Adrenal gland (tissue), 12 donors: ENCODE data around the gene MC1R. TPM values are rescaled to one million over a fixed set of nuclear protein-coding genes. Genes with fewer than 3 reads are reported as not detected.
A peak's percentile ranks its signal among the peaks of the same experiment; 100 is the strongest.

ENCODE experiments used
- DNase-seq, 7 donors: peaks; one replicate each; pipeline ENCODE4 v3.0.0-alpha.2; 2019 to 2020
- H3K27ac ChIP-seq, 5 donors: fragments of 200-600 bp; sonication (generic) in 4 of 5; 1 replicate in 3 of 5; 2 replicates in 2 of 5; pipeline versions ENCODE4 v1.5.1 to v1.8.0; 2016 to 2020; ENCODE audit warnings: mild to moderate bottlenecking in 1 of 5
- H3K27me3 ChIP-seq: fragments of 200-600 bp; 2 replicates; pipeline ENCODE4 v1.8.0; 2021
- H3K36me3 ChIP-seq, 2 donors: fragments of 200-600 bp; replicated peaks in 1 of 2; 1 replicate in 1 of 2; 2 replicates in 1 of 2; pipeline versions ENCODE4 v1.5.1 to v1.8.0; 2018 to 2022
- H3K4me1 ChIP-seq, 2 donors: fragments of 200-600 bp; replicated peaks in 1 of 2; 1 replicate in 1 of 2; 2 replicates in 1 of 2; pipeline versions ENCODE4 v1.5.1 to v1.8.0; 2018 to 2021
- H3K4me3 ChIP-seq, 4 donors: fragments of 200-600 bp; sonication (generic) in 3 of 4; one replicate each; pipeline ENCODE4 v1.5.1; 2016 to 2018
- H3K9me3 ChIP-seq, 3 donors: fragments of 200-600 bp; sonication (generic) in 1 of 3; replicated peaks in 1 of 3; 1 replicate in 2 of 3; 2 replicates in 1 of 3; pipeline versions ENCODE4 v1.5.1 to v1.8.0; 2016 to 2021
- POLR2A ChIP-seq, 2 donors: fragments of 450-650 bp; IDR thresholded peaks; one replicate each; pipeline ENCODE4 v1.6.1; 2017; ENCODE audit warnings: antibody characterized with exemption in 2 of 2, mild to moderate bottlenecking in 2 of 2, moderate library complexity in 1 of 2
- WGBS, 4 donors: extraction: QIAGEN DNeasy Blood & Tissue Kit in 2 of 4; methylation state at CpG; one replicate each; pipeline versions ENCODE4 v1.1.5 to v1.1.7; 2013 to 2017; 5-methylcytosine and 5-hydroxymethylcytosine counted together
- intact Hi-C, 2 donors: fragments of 100-400 bp; cut with DNase I; formaldehyde crosslinking; loops; one replicate each; pipeline versions ENCODE4 v1.14.1 to v1.15.0; 2022 to 2023
- polyA plus RNA-seq, 3 donors: library from polyadenylated mRNA; stranded (reverse); fragments of 200-250 nt in 2 of 3; fragments of 350-450 nt in 1 of 3; fragmentation: Illumina TruSeq in 1 of 3; extraction: RNeasy Lipid Tissue Mini Kit (QIAGEN cat#74804) in 1 of 3; gene quantifications; one replicate each; pipeline ENCODE4 v1.2.3, GENCODE V29; 2013 to 2014
- total RNA-seq, 9 donors: library from RNA; depleted of rRNA in 4 of 9; stranded (reverse); fragments of >200 nt in 4 of 9; fragments of 120-200 nt in 1 of 9; fragmentation: NEBNext Ultra II Directional in 1 of 9; extraction: Animal tissue kit (Norgen Biotek cat#: 25700) in 1 of 9; gene quantifications; one replicate each; pipeline versions ENCODE4 v1.1.0 to v1.2.4, GENCODE V29; 2013 to 2023
- TF ChIP-seq, protein P1 (sequence below), 6 experiments: fragments of 450-650 bp in 4 of 6; fragments of 200-600 bp in 2 of 6; sonication (generic) in 1 of 6; IDR thresholded peaks; 1 replicate in 5 of 6; 2 replicates in 1 of 6; pipeline versions ENCODE4 v1.5.1 to v1.8.0; 2016 to 2021; ENCODE audit warnings: antibody characterized with exemption in 6 of 6, mild to moderate bottlenecking in 2 of 6, moderate library complexity in 1 of 6
- donor health status: healthy with polysubstance abuse.
- donor health status: Bipolar disorder and iron deficiency.
- donor health status: DM: yes; HTN: yes; CAD: no.
- donor health status: DM: no; HTN: no; CAD: no.
- donor health status: DM: no; HTN: no; CAD: no.
- donor health status: DM: yes; HTN: yes; CAD: no.

MC1R gene
- total and polyA plus RNA-seq, 12 donors = 0.55 to 20.4 (median 6.2) TPM

DNA sequence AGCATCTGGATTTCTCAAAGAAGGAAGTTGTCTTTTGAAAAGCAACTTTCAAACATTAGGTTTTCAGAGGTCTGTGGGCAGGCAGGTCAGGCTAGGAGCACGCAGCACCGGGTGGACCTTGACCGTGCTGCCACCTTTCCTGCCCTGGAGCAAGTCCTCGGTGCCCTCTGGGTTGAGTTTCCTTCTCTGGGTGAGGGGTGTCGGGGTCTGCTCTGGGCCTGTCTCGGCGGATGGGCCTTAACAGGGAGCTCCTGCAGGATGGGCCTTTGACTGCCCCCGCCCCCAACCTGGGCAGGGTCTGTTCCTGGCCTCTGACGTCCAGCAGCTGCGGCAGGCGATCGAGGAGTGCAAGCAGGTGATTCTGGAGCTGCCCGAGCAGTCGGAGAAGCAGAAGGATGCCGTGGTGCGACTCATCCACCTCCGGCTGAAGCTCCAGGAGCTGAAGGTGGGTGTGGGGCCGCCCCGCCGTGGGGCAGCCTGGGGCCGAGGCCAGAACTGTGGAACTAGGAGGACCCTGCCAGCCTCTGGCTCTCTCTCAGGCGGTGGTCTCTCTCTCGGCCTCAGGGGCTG is 38.6 kb downstream of the MC1R start:
- 83 to 95% (median 86%) methylated on average over 9 to 23 of the region's 23 CpGs for WGBS, 4 donors
- H3K36me3 ChIP-seq = peaks cover 0 to 7% of the 10 kb centered on the region in 2 donors
- intact Hi-C loops = no loop called here

DNA sequence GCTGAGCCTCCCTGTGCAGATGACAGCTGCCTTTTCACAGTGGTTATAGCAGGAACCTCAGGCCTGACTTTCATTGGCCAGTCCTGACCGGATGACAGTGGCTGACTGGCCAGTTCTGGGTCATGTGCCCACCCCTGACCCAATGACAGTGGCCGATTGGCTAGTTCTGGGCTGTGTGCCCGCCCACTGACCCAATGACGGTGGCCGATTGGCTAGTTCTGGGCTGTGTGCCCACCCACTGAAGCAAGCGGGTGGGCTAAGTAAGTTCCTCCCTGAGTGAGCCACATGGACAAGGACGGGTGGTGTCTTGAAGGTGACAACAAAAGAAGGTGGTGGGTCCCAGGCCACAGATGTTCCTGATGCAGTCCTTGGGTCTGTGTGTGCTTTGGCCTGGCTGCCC is 39.4 kb downstream of the MC1R start:
- intact Hi-C loops = no loop called here
- Histone ChIP-seq H3K9me3 (no peaks in the 10 kb centered on the region), H3K27me3 (no peaks in the 10 kb centered on the region), H3K27ac (peak overlapping the region in 1 of 5 donors; percentile 71), H3K36me3 (peaks cover 0 to 7% of the 10 kb centered on the region in 2 donors), H3K4me1 (no peaks in the 10 kb centered on the region), H3K4me3 (no peak overlapping the region)
- peak in 6 of 7 donors; percentile 42 to 77 (median 52) for DNase-seq
- WGBS, 4 donors = 90 to 100% (median 93%) methylated on average over 4 to 7 of the region's 7 CpGs
- no peak for TF ChIP-seq POLR2A (IDR thresholded peaks at IDR 0.05)
- TF ChIP-seq, protein P1, sequence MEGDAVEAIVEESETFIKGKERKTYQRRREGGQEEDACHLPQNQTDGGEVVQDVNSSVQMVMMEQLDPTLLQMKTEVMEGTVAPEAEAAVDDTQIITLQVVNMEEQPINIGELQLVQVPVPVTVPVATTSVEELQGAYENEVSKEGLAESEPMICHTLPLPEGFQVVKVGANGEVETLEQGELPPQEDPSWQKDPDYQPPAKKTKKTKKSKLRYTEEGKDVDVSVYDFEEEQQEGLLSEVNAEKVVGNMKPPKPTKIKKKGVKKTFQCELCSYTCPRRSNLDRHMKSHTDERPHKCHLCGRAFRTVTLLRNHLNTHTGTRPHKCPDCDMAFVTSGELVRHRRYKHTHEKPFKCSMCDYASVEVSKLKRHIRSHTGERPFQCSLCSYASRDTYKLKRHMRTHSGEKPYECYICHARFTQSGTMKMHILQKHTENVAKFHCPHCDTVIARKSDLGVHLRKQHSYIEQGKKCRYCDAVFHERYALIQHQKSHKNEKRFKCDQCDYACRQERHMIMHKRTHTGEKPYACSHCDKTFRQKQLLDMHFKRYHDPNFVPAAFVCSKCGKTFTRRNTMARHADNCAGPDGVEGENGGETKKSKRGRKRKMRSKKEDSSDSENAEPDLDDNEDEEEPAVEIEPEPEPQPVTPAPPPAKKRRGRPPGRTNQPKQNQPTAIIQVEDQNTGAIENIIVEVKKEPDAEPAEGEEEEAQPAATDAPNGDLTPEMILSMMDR (IDR thresholded peaks at IDR 0.05) = no peak

More for the DNA sequence above, 38.6 kb downstream of the MC1R start:
- Histone ChIP-seq H3K4me1 (no peaks in the 10 kb centered on the region), H3K9me3 (no peaks in the 10 kb centered on the region), H3K27me3 (no peaks in the 10 kb centered on the region), H3K27ac (peak overlapping the region in 1 of 5 donors; percentile 71), H3K4me3 (no peak overlapping the region)
- TF ChIP-seq, protein P1 (IDR thresholded peaks at IDR 0.05) = no peak
- no peak for TF ChIP-seq POLR2A (IDR thresholded peaks at IDR 0.05)
- DNase-seq = no peak

DNA sequence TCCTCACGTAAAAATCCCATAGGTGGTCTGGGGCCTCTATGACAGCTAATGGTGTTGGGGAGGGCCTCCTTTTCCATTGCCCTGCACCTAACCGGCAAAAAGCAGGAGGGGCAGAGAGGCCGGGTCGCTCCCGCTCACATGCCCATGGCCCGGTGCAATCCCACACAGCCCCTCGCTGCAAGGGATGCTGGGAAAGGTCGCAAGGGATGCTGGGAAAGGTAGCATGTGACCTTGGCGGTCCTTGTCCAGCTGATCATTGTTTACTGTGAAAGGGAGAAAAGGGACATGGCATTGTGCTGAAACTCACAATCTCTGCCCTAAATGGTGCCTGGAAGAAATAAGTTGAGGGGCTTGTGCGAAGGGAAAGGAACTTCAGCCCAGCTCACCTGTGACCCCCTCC is 39.9 kb downstream of the MC1R start:
- H3K36me3 ChIP-seq = peaks cover 0 to 7% of the 10 kb centered on the region in 2 donors
- H3K4me3 ChIP-seq = no peak overlapping the region
- intact Hi-C loops = no loop called here
- WGBS, 4 donors = 93 to 96% (median 95%) methylated on average over 10 of the region's 10 CpGs
- no peak overlapping the region for H3K27ac ChIP-seq
- TF ChIP-seq POLR2A (IDR thresholded peaks at IDR 0.05) = no peak
- TF ChIP-seq, protein P1 (IDR thresholded peaks at IDR 0.05) = no peak
- no peaks in the 10 kb centered on the region for H3K9me3 ChIP-seq
- H3K27me3 ChIP-seq = no peaks in the 10 kb centered on the region
- no peaks in the 10 kb centered on the region for H3K4me1 ChIP-seq
- no peak for DNase-seq

DNA sequence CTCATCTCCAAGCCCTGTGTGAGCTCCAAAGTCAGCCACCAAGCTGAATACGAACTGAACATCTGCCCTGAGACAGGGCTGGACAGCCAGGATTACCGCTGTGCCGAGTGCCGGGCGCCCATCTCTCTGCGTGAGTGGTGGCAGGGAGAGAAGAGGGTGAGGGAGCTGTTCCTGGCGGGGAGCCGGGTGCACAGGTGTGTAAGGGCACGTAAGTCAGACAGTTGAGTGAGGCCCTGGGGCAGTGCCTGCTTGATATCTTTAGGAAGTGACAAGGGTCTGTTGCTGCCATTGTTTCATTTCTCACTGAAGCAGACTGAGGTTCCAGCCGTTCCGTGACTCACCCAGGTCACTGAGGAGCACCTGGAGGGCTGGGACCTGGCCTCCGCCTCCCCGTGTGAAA is 42.3 kb downstream of the MC1R start:
- TF ChIP-seq, protein P1 (IDR thresholded peaks at IDR 0.05) = no peak
- TF ChIP-seq POLR2A (IDR thresholded peaks at IDR 0.05) = no peak
- no peak for DNase-seq
- 92 to 97% (median 94%) methylated on average over 10 to 13 of the region's 13 CpGs for WGBS, 4 donors
- H3K4me1 ChIP-seq = no peaks in the 10 kb centered on the region
- no peak overlapping the region for H3K4me3 ChIP-seq
- no peaks in the 10 kb centered on the region for H3K9me3 ChIP-seq
- no peak overlapping the region for H3K27ac ChIP-seq
- H3K36me3 ChIP-seq = peaks cover 0 to 11% of the 10 kb centered on the region in 2 donors
- intact Hi-C loops = no loop called here
- H3K27me3 ChIP-seq = no peaks in the 10 kb centered on the region
